Dermis blood vessel endothelial cell (primary cell): ENCODE measurements around the gene TAGAP. TPM values are rescaled to one million over a fixed set of nuclear protein-coding genes. Genes with fewer than 3 reads are reported as not detected.

ENCODE experiments used
- DNase-seq: peaks from one replicate; pipeline ENCODE4 v3.0.0; 2010
- total RNA-seq: library from RNA; depleted of rRNA; stranded (reverse); fragments of >200 nt; gene quantifications from 2 replicates; pipeline ENCODE4 v1.2.3, GENCODE V29; 2014

Gene TAGAP
- total RNA-seq, 1 donor from 2014 or later: not detected

DNA sequence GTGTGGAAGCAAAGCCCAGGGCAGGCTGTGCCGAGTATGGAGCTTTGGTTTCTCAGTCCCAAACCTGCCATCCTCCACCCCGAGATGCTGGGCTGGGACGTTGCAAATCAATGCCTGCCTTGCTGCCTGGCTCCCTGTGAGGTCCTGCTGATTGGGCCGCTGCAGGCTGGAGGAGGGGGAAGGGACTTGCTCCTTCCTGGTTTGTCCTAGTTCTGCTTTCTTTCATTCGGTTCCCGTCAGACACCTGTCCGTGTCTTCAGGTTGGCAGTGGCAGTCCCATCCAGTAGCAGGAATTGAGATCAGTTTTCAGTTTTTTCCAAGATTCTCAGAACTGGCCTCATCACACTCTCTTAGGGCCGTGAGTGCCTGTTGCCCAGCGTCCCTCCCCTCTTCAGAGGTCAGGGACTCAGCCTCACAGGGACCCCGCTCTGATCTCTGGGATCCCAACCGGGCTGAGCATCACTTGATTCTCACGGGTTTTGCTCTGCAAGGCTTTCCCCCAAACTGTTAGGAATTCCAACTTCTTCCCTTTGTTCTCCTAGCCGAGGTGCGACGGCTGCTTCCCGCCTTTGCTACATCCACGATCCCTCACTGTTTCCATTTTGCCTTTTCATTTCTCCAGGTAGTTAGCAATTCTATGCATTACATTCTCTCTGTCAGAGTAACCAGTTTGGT lies 24.2 kb upstream of the TAGAP start:
- no peak for DNase-seq

GRCh38 chr6:159067334-159067733 lies 22.5 kb upstream of the TAGAP start:
- DNase-seq: no peak

- DNase-seq: no peak
These were observed 21.7 kb upstream of the TAGAP start for GRCh38 chr6:159066483-159066882.

- DNase-seq: no peak
These were observed 21.1 kb upstream of the TAGAP start for GRCh38 chr6:159065759-159066329.

GRCh38 chr6:159065091-159065490 lies 20.3 kb upstream of the TAGAP start:
- DNase-seq: no peak

DNA sequence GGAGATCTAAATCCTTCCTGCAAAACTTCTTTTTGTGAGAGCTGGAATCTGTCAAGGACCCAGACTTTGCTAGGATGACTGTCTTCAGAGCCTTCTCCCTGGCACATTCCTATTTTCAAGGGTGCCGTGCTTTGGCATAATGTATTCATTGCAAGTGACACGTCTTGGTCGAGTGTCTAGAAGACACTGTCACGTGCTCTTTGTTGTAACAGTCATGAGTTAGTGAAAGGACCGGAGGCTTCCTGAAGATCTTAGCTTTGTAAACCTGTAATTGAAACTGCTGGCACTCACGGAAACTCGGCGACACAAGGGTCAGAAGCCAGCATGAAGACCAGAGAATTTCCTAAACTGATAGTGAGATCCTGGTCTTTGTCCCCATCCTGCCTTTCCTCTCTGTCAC lies 19.7 kb upstream of the TAGAP start:
- DNase-seq: no peak

DNA sequence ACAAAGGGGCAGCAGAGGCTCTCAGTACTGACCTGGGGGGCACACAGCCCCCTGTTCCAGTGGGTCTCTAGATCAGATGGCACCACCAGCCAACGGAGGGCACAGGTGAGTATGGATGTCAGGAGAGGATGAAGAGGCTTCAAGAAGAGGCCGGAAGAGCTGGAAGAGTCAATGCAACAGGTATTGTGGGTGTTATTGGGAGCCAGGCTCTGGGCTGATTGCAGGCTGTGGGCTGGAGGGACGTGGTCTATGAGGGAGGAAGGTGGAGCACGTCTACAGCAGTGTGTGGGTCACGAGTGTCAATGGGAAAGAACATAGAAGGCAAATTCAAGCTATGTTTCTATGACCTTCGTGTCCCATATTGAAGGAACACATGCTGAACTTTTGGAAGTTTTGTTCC lies 18.8 kb upstream of the TAGAP start:
- no peak for DNase-seq

DNA sequence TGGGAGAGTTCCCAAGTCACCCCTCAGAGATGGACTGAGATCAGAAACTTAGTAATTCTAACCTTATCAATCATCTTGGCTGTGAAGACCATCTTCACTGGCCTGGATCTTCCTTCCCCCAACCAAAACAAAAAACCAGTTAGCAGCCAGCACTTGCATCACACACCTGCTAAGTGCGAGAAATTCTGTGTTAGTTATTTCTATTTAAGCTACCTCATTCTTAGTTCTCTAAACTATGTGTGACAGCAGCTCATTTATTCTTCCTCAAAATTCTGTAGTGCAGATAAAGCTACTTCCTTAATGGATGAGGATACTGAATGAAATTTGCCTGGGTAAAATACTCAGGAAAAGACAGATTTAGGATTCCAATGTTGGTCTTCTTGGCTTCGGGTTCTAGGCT lies 18.2 kb upstream of the TAGAP start:
- no peak for DNase-seq

- no peak for DNase-seq
These were observed 17.8 kb upstream of the TAGAP start for GRCh38 chr6:159062564-159062945.

- no peak for DNase-seq
These were observed 17.2 kb upstream of the TAGAP start for GRCh38 chr6:159061805-159062563.

DNA sequence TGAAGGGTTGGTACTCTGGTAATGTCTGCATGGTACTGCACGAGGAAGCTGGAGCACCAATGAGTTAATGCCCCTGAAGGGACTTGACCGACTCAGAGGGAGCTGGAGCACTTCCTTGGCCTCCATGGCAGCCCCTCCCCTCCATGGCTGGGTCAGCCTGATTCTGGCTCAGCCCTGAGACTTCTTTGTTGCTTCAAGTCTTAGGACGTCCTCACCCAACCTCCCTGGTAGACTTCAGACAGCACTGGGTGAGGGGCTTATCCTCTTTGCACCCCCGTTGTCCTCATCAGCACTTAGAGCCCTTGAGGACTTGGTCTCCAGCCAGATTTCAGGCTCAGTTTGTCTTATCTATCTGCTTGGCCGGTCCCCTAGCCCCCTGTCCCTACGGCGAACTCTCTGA lies 16.4 kb upstream of the TAGAP start:
- no peak for DNase-seq

DNA sequence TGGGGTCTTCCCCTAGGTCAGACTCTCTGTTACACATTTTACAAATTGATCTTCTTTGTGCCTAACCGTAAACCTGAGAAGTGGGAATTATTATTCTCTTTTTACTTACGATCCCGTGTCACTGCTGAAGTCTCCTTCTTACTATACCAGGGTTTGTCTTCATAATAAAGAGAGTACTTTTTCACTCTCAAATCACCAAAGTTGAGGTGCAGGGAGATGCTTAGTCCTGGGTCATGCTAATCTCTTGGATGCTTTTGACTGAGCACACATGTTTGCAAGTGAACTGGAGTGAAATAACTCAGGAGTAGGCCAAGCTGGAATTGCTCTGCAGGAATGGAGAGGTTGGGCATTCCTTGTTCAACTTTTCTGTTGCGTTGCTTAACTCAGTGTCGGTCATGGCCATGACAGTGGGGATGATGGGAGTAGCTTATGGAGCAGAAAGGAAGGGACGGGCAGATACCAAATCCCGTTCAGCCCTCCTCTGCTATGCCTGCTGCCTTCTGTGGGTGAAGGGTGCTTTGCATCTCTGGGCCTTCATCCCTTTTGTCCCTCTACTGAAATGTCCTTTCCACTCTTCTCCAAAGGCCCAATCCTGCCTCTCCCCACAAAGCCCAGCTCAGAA lies 15.2 kb upstream of the TAGAP start:
- DNase-seq: no peak

DNA sequence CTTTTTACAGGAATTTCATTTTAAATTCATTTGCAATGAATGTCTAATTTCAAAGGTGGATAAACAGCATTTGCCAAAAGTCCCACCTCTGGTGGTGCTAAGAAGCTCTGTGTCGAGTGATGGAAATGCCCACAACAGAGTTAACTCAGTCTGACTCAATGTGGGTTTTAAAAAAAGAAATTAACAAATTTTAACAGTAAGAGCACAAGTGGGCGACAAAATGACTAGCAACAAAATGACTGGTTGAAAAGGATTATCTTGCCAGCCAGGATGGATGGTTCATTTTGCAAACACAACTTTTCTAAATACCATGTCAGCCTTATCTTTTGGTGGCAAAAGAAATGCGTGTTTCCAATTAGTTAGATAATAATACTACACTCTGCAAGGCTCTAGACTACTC lies 14.3 kb upstream of the TAGAP start:
- no peak for DNase-seq

DNA sequence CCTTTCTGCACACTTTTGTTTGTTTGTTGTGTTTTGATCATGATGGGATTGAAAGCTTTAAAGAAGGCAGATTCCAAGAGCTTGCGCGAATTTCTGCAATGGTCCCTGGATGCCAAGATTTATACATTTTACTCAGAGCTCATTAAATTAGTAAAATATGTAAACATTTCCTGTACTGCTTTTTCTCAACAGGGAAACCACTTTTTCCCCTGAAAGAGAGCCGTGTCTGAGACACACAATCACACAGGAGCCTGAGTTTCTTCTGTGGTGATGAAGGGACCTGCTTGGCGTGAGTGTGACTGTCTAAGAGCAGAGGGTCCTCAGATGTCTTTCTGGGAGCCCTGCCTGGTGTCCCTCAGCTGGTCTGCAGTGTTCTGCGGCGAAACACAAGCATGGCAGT lies 12.1 kb upstream of the TAGAP start:
- DNase-seq: no peak

- no peak for DNase-seq
These were observed 11.6 kb upstream of the TAGAP start for GRCh38 chr6:159056432-159056831.

GRCh38 chr6:159056003-159056402 lies 11.2 kb upstream of the TAGAP start:
- DNase-seq: no peak

DNA sequence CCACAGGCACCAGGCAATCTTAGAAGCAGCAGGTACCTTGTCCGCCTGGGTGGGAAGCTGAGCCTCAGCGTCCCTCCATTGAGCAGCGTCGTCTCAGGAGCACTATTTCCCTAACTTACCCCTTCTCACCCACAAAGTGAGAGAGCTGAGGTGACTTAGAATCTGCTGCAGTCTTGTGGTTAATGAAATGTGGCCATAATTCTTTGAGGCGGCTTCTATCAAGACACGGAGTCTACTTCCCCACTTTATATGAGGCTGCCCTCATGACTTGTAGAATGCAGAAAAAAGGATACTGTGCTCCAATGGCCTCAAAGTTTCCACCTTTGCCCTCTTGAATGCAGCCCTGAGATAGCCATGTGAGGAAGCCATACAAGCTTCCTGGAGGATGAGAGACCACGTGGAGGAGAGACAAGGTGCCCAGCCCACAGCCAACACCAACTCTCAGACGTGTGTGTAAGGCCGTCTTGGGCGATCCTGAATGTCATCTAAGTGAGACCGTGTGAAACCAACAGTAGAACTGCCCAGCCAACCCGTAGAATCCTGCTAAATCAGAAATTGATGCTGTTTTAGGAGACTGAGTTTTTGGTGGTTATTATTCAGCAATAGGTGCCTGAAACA lies 9.1 kb upstream of the TAGAP start:
- no peak for DNase-seq

DNA sequence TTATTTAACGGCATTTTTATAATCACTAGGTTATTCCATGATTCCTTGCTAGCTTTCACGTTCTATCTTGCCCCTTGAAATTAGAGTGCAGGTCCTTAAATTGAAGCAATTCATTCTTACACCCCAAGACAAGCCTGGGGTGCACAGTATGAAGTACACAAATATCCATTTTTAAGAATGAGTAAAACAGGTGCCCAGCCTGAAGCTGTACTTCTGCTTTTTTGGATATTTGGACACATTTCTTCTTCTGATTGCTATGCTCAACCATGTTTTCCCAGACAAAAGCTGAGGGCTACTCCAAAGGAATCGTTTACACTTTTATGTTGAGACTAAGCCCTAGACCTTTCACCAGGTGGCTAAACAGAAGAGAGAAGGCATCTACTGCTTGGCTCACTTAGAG lies 7.9 kb upstream of the TAGAP start:
- DNase-seq: no peak

DNA sequence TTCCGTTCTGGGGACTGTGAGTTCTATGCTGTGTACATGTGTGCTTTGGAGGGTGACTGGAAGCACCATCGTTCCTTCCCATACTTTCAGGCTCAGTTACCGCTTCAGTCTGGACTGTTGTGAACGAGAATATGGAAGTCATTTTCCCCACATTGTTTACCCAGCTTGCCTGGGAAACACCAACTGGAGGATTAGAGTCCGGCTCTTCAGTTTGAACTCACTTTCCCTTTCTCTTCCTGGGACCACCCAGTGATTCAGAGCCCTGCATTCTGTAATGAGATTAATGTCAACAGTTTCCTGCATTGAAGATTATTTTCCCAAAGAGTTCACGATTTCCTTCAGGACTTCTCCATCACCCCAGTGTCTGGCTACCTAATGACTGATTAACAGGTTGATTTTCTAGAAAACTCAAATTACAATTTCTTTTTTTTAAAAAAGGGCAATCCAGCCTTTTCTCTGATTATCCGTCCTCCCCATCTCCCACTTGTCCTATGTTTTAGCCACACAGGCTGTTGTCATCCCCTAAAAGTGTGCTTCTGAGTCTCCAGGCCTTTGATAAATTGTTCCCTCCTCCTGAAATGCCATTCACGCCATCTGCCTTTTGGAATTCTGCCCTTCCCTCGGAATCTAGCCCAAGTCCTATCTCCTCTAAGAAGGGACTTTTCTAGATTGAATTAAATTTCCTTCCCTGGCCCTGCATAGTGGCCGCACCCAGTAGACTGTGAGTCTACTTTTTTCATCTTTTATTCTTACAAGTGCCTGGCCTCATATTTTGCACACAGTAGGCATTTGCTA lies 3.3 kb upstream of the TAGAP start:
- DNase-seq: no peak

GRCh38 chr6:159045801-159046200 lies 1.0 kb upstream of the TAGAP start:
- no peak for DNase-seq

GRCh38 chr6:159043947-159044346 lies 844 bp downstream of the TAGAP start:
- no peak for DNase-seq

DNA sequence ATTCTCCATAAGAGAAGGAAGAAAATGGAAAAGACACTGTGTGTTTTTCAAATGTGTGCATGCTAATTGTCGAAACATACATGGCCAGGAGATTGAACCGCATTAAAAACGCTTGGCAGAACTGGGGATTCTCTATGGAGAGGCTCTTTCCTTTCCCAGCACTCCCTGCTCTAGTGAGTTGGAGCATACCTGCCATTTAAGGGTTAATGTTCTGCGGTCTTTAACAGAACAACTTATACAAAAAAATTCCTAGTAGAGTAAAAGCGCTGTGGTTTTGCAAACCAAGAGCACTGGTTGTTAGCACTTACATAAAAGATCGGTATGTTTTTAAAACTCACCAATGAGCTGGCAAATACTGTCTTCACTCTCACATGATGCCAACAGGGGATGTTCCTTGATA lies 1.5 kb downstream of the TAGAP start:
- DNase-seq: no peak

DNA sequence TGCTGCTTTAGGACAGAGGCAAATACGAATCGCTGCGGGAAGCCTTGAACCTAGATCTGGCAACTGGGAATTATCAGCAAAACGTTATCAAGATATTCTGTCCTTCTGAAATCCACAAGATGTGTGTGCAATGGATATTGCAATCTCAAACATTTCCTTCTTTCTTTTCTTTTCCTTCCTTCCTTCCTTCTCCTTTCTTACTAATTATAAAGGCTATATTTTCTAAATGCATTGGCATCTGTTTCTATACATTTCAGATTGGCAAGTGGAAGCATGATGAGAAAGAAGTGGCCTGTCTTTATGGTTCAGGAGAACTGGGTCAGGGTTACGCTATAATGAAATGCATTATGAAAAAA lies 2.0 kb downstream of the TAGAP start:
- DNase-seq: no peak
